OCI-LY3 (cell line): ENCODE measurements around the gene AXIN2.

Source experiments
- EZH2phosphoT487 ChIP-seq: fragments of 200-600 bp; shearing (Covaris generic); IDR thresholded peaks from 2 replicates; pipeline ENCODE4 v1.6.1; 2018; ENCODE audit warnings: antibody characterized with exemption, mixed run types, low read depth
- TF ChIP-seq, protein P1 (sequence below): fragments of 200-600, 300-600 bp; sonication (generic); IDR thresholded peaks from 2 replicates; pipeline ENCODE4 v1.5.1; 2014; ENCODE audit warnings: antibody characterized with exemption, low read length, low read depth

DNA sequence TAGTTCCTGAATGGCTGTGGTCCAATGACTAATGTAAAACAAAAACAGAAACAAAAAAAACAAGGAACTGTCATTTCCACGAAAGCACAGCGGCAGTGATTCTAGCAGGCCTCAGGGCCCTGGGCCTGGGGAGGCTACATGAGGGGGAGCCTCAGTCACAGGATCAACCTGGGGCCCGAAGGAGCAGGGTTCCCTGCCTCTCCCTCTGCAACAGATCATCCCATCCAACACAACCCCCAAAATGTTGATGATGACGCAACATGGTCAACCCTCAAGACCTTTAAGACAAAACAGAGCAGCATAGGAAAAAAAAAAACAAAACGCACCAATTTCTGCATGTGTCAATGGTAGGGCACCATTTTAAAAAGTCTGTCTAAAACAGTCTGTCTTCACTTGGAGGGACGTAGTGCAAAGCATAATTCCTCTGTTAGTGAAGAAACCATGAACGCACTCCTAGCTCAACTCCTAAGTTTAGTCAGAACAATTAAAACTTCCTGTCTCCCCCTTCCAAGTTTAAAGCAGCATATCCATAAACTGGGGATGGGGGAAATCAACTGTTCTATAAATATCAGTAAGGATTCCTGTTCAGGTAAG lies 32.3 kb downstream of the AXIN2 start:
- TF ChIP-seq, protein P1, sequence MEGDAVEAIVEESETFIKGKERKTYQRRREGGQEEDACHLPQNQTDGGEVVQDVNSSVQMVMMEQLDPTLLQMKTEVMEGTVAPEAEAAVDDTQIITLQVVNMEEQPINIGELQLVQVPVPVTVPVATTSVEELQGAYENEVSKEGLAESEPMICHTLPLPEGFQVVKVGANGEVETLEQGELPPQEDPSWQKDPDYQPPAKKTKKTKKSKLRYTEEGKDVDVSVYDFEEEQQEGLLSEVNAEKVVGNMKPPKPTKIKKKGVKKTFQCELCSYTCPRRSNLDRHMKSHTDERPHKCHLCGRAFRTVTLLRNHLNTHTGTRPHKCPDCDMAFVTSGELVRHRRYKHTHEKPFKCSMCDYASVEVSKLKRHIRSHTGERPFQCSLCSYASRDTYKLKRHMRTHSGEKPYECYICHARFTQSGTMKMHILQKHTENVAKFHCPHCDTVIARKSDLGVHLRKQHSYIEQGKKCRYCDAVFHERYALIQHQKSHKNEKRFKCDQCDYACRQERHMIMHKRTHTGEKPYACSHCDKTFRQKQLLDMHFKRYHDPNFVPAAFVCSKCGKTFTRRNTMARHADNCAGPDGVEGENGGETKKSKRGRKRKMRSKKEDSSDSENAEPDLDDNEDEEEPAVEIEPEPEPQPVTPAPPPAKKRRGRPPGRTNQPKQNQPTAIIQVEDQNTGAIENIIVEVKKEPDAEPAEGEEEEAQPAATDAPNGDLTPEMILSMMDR: no peak
- no peak for TF ChIP-seq EZH2phosphoT487
